IPS-NIHi11 (cell line): ENCODE results near the gene HMGCS2.

Source experiments
- DNase-seq: peaks from one replicate; pipeline ENCODE4 v3.0.0; 2012; ENCODE audit warnings: mixed read lengths, low spot score

HMGCS2 gene

GRCh38 chr1:119701659-119702058 lies 67.0 kb downstream of the HMGCS2 start:
- DNase-seq: no peak

DNA sequence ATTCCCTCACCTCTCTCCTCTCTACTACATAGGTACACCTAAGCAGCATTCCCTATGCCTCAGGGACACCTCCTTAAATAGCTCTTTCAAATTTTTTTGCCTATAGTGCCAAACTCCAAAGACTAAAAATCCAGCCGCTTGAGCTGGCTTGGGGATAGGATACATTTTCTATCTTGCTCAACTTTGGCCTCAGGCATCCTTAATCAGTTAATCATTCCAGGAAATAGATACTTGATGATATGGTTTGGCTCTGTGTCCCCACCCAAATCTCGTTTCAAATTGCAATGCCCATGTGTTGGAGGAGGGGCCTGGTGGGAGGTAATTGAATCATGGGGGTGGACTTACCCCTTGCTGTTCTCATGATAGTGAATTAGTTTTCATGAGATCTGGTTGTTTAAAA lies 68.4 kb downstream of the HMGCS2 start:
- no peak for DNase-seq
